ENCODE results near the gene LRRC75A. TPM values are rescaled to one million over a fixed set of nuclear protein-coding genes. Genes with fewer than 3 reads are reported as not detected.
"Not testable (repeated sequence)": the region's sequence is repeated elsewhere in the genome, so short reads cannot be mapped to it uniquely, and the experiment has no call there.

The LRRC75A gene
- total RNA-seq, 1 experiment from 2014 or later, result 10.1 TPM

GRCh38 chr17:16406742-16407674, 85.0 kb downstream of the LRRC75A start:
- Mint-ChIP-seq H3K27ac (peak overlapping the region in 1 of 3 experiments; percentile 84; a peak in 1 of 7 replicates), H3K9me3 (no peaks in the 10 kb centered on the region), H3K27me3 (ENCODE audit: low read depth) (no peaks in the 10 kb centered on the region; the same call in 1 of the 2 replicates), H3K36me3 (ENCODE audit: insufficient read depth in 1 of 3, low read depth in 3 of 3) (no peaks in the 10 kb centered on the region), H3K4me3 (peak overlapping the region; percentile 70 to 81), H3K4me1 (peaks cover 3 to 13% of the 10 kb centered on the region in 2 experiments; a peak in 2 of 4 replicates)
- Histone ChIP-seq H3K9me3 (ENCODE audit: control insufficient read depth, low read depth, low read length) (no peaks in the 10 kb centered on the region), H4K5ac (ENCODE audit: insufficient read length, low read depth, low read length) (no peak overlapping the region), H3K23ac (ENCODE audit: insufficient read length, low read depth, low read length) (no peak overlapping the region), H2BK15ac (ENCODE audit: low read depth, low read length) (no peak overlapping the region), H3K79me1 (ENCODE audit: insufficient read depth, low read depth, low read length, poor library complexity, severe bottlenecking) (no peaks in the 10 kb centered on the region), H3K4me1 (ENCODE audit: insufficient read depth, low read length) (no peaks in the 10 kb centered on the region), H3T11ph (ENCODE audit: low read length) (no peak overlapping the region), H3K23me2 (ENCODE audit: insufficient read length, low read depth, low read length, poor library complexity, severe bottlenecking) (peaks cover 2% of the 10 kb centered on the region), H2BK20ac (ENCODE audit: low read depth, low read length, poor library complexity, severe bottlenecking) (no peak overlapping the region), H2AFZ (ENCODE audit: low read length) (no peak overlapping the region), H3K9ac (ENCODE audit: extremely low read depth, insufficient read length, low read length) (peak overlapping the region; percentile 32), H3K4ac (ENCODE audit: low read depth, low read length) (no peak overlapping the region), H4K20me1 (ENCODE audit: control insufficient read depth, insufficient read depth, insufficient read length) (no peaks in the 10 kb centered on the region), H2BK5ac (ENCODE audit: insufficient read length, low read length) (no peak overlapping the region), H2BK120ac (ENCODE audit: low read depth, low read length, poor library complexity, severe bottlenecking) (no peak overlapping the region), H3K27me3 (ENCODE audit: insufficient read depth, low read length) (no peaks in the 10 kb centered on the region), H3K18ac (ENCODE audit: insufficient read length, low read depth, low read length) (peak overlapping the region; percentile 16), H4K91ac (ENCODE audit: insufficient read length, low read depth, low read length) (no peak overlapping the region), H3K4me2 (ENCODE audit: insufficient read depth, insufficient read length, low read length) (peak overlapping the region; percentile 39), H2BK12ac (ENCODE audit: insufficient read length, low read depth, low read length) (no peak overlapping the region), H3K56ac (ENCODE audit: insufficient read length, low read depth, low read length) (no peak overlapping the region), H4K8ac (replicated peaks; ENCODE audit: insufficient read length, low read depth, low read length) (no peak overlapping the region), H3K27ac (ENCODE audit: insufficient read length, low read depth, low read length) (no peak overlapping the region), H3K14ac (ENCODE audit: insufficient read depth, low read length) (peak overlapping the region; percentile 33), H3K79me2 (ENCODE audit: insufficient read depth, low read length) (no peaks in the 10 kb centered on the region), H2AK5ac (ENCODE audit: insufficient read length, low read length) (no peak overlapping the region)
- peak; percentile 35; the same call in 1 of the 3 replicates for TF ChIP-seq CTCF (conservative IDR thresholded peaks at IDR 0.05)
- WGBS (ENCODE audit: extremely low coverage, insufficient read length, low lambda C conversion rate), result no CpG with 5 or more reads among the region's 67 CpGs
- DNase-seq, result peak; percentile 96

- not testable (repeated sequence) for DNase-seq; H3K9me3 Mint-ChIP-seq; H3K79me2 ChIP-seq (ENCODE audit: insufficient read depth, low read length); H3K27ac ChIP-seq (ENCODE audit: insufficient read length, low read depth, low read length); H3K23ac ChIP-seq (ENCODE audit: insufficient read length, low read depth, low read length); H3T11ph ChIP-seq (ENCODE audit: low read length); H3K27ac Mint-ChIP-seq; H3K4me1 ChIP-seq (ENCODE audit: insufficient read depth, low read length); H3K14ac ChIP-seq (ENCODE audit: insufficient read depth, low read length); H4K8ac ChIP-seq (replicated peaks; ENCODE audit: insufficient read length, low read depth, low read length); H3K9me3 ChIP-seq (ENCODE audit: control insufficient read depth, low read depth, low read length); H4K20me1 ChIP-seq (ENCODE audit: control insufficient read depth, insufficient read depth, insufficient read length); H3K4me2 ChIP-seq (ENCODE audit: insufficient read depth, insufficient read length, low read length); H2BK15ac ChIP-seq (ENCODE audit: low read depth, low read length); H3K9ac ChIP-seq (ENCODE audit: extremely low read depth, insufficient read length, low read length); H3K36me3 Mint-ChIP-seq (ENCODE audit: insufficient read depth in 1 of 3, low read depth in 3 of 3); H3K4ac ChIP-seq (ENCODE audit: low read depth, low read length); H4K5ac ChIP-seq (ENCODE audit: insufficient read length, low read depth, low read length); H3K79me1 ChIP-seq (ENCODE audit: insufficient read depth, low read depth, low read length, poor library complexity, severe bottlenecking); H2AFZ ChIP-seq (ENCODE audit: low read length); H2BK5ac ChIP-seq (ENCODE audit: insufficient read length, low read length); H4K91ac ChIP-seq (ENCODE audit: insufficient read length, low read depth, low read length); H2AK5ac ChIP-seq (ENCODE audit: insufficient read length, low read length); H3K27me3 Mint-ChIP-seq (ENCODE audit: low read depth); H2BK120ac ChIP-seq (ENCODE audit: low read depth, low read length, poor library complexity, severe bottlenecking); H3K27me3 ChIP-seq (ENCODE audit: insufficient read depth, low read length); H2BK20ac ChIP-seq (ENCODE audit: low read depth, low read length, poor library complexity, severe bottlenecking); H3K23me2 ChIP-seq (ENCODE audit: insufficient read length, low read depth, low read length, poor library complexity, severe bottlenecking); H2BK12ac ChIP-seq (ENCODE audit: insufficient read length, low read depth, low read length); H3K4me3 Mint-ChIP-seq; H3K18ac ChIP-seq (ENCODE audit: insufficient read length, low read depth, low read length); H3K56ac ChIP-seq (ENCODE audit: insufficient read length, low read depth, low read length)
- WGBS (ENCODE audit: extremely low coverage, insufficient read length, low lambda C conversion rate), result no CpG with 5 or more reads among the region's 9 CpGs
- peaks cover 5 to 15% of the 10 kb centered on the region in 2 experiments for H3K4me1 Mint-ChIP-seq
These were observed 88.1 kb downstream of the LRRC75A start for GRCh38 chr17:16403847-16404246.
